CD14-positive monocyte (primary cell): ENCODE data around the gene PLA2G1B. TPM values are rescaled to one million over a fixed set of nuclear protein-coding genes. Genes with fewer than 3 reads are reported as not detected.

Source experiments
- DNase-seq, 3 donors: peaks; one replicate each; pipeline ENCODE4 v3.0.0-alpha.2; 2011 to 2022
- H2AFZ ChIP-seq: 2 replicates; pipeline ENCODE4 v1.6.0; 2012; ENCODE audit warnings: mild to moderate bottlenecking, low read depth, low read length, inconsistent platforms; ENCODE audit not compliant: insufficient read depth, poor library complexity, severe bottlenecking
- H3K27ac ChIP-seq, 2 donors: 1 replicate in 1 of 2; 2 replicates in 1 of 2; pipeline ENCODE4 v1.5.1; 2012 to 2013; ENCODE audit warnings: low read length in 2 of 2, control low read depth in 1 of 2, inconsistent platforms in 1 of 2, low read depth in 1 of 2, mild to moderate bottlenecking in 1 of 2
- H3K27me3 ChIP-seq, 2 donors: one replicate each; pipeline versions ENCODE4 v1.6.0 to v1.6.1; 2011 to 2013; ENCODE audit warnings: low read length in 2 of 2; ENCODE audit not compliant: control insufficient read depth in 2 of 2, insufficient read depth in 2 of 2
- H3K36me3 ChIP-seq, 2 donors: replicated peaks in 1 of 2; 1 replicate in 1 of 2; 2 replicates in 1 of 2; pipeline versions ENCODE4 v1.5.1 to v1.6.1; 2012 to 2013; ENCODE audit warnings: low read length in 2 of 2, control low read depth in 1 of 2, inconsistent platforms in 1 of 2, mild to moderate bottlenecking in 1 of 2; ENCODE audit not compliant: insufficient read depth in 2 of 2, control insufficient read depth in 1 of 2
- H3K4me1 ChIP-seq, 2 donors: 1 replicate in 1 of 2; 2 replicates in 1 of 2; pipeline versions ENCODE4 v1.5.1 to v1.6.1; 2012 to 2013; ENCODE audit warnings: low read length in 2 of 2, control low read depth in 1 of 2, inconsistent platforms in 1 of 2, mild to moderate bottlenecking in 1 of 2, moderate library complexity in 1 of 2; ENCODE audit not compliant: insufficient read depth in 2 of 2, control insufficient read depth in 1 of 2
- H3K4me2 ChIP-seq: replicated peaks from 2 replicates; pipeline ENCODE3; 2012; ENCODE audit warnings: low read length, moderate library complexity, mild to moderate bottlenecking; ENCODE audit not compliant: poor library complexity, severe bottlenecking; ENCODE audit errors: extremely low read depth
- H3K4me3 ChIP-seq, 3 experiments: fragments of 200-600 bp in 1 of 3; sonication (generic) in 1 of 3; replicated peaks in 1 of 3; 1 replicate in 2 of 3; 2 replicates in 1 of 3; pipeline ENCODE4 v1.5.1; 2011 to 2013; ENCODE audit warnings: low read length in 3 of 3, mild to moderate bottlenecking in 3 of 3, control low read depth in 2 of 3, low read depth in 2 of 3, inconsistent platforms in 1 of 3, moderate library complexity in 1 of 3
- H3K79me2 ChIP-seq: 2 replicates; pipeline ENCODE4 v1.6.0; 2012; ENCODE audit warnings: mild to moderate bottlenecking, control low read depth, inconsistent platforms, low read length, moderate library complexity; ENCODE audit not compliant: insufficient read depth
- H3K9ac ChIP-seq: 2 replicates; pipeline ENCODE4 v1.6.0; 2017; ENCODE audit warnings: low read length, mild to moderate bottlenecking; ENCODE audit not compliant: insufficient read depth, poor library complexity, severe bottlenecking
- H3K9me3 ChIP-seq, 2 donors: replicated peaks in 1 of 2; 1 replicate in 1 of 2; 2 replicates in 1 of 2; pipeline versions ENCODE4 v1.5.1 to v1.6.1; 2012 to 2013; ENCODE audit warnings: low read length in 2 of 2, control low read depth in 1 of 2; ENCODE audit not compliant: control insufficient read depth in 1 of 2, insufficient read depth in 1 of 2
- H4K20me1 ChIP-seq: 2 replicates; pipeline ENCODE4 v1.6.0; 2012; ENCODE audit warnings: mild to moderate bottlenecking, low read length, control low read depth, moderate library complexity; ENCODE audit not compliant: insufficient read depth
- H3K27ac Mint-ChIP-seq, 7 donors: one replicate each; pipeline ENCODE4 v1.8.0; 2020; ENCODE audit warnings: mild to moderate bottlenecking in 7 of 7, mixed read lengths in 7 of 7, moderate library complexity in 6 of 7, inconsistent platforms in 2 of 7
- H3K27me3 Mint-ChIP-seq, 3 donors: one replicate each; pipeline ENCODE4 v1.8.0; 2021 to 2022; ENCODE audit warnings: low read depth in 3 of 3, mild to moderate bottlenecking in 3 of 3, mixed read lengths in 3 of 3, moderate library complexity in 3 of 3, inconsistent platforms in 1 of 3
- H3K36me3 Mint-ChIP-seq, 2 donors: one replicate each; pipeline ENCODE4 v1.8.0; 2020; ENCODE audit warnings: mixed read lengths in 2 of 2, inconsistent platforms in 1 of 2, mild to moderate bottlenecking in 1 of 2
- H3K4me1 Mint-ChIP-seq: one replicate; pipeline ENCODE4 v1.8.0; 2020; ENCODE audit warnings: mild to moderate bottlenecking, mixed read lengths
- H3K4me3 Mint-ChIP-seq, 2 donors: one replicate each; pipeline ENCODE4 v1.8.0; 2020; ENCODE audit warnings: mild to moderate bottlenecking in 2 of 2, mixed read lengths in 2 of 2, moderate library complexity in 1 of 2
- H3K9me3 Mint-ChIP-seq, 7 donors: one replicate each; pipeline ENCODE4 v1.8.0; 2020 to 2022; ENCODE audit warnings: mixed read lengths in 7 of 7, mild to moderate bottlenecking in 6 of 7, moderate library complexity in 6 of 7, inconsistent platforms in 2 of 7
- WGBS: methylation state at CpG from one replicate; pipeline ENCODE4 v1.1.5; 2013; ENCODE audit warnings: missing lambda C conversion rate; ENCODE audit not compliant: insufficient coverage; 5-methylcytosine and 5-hydroxymethylcytosine counted together
- intact Hi-C, 2 donors: fragments of 100-400 bp; cut with micrococcal nuclease; formaldehyde crosslinking; loops; one replicate each; pipeline versions ENCODE4 v1.15.0 to v1.15.1; 2023
- polyA plus RNA-seq, 3 donors: library from polyadenylated mRNA; depleted of rRNA in 1 of 3; unstranded in 2 of 3; stranded (reverse) in 1 of 3; fragments of 300-500 nt in 2 of 3; fragments of >200 nt in 1 of 3; fragmentation: Illumina TruSeq in 2 of 3; gene quantifications; 1 replicate in 2 of 3; 2 replicates in 1 of 3; pipeline ENCODE4 v1.2.3, GENCODE V29; 2012 to 2021
- TF ChIP-seq, protein P1 (sequence below): fragments of 200-600 bp; IDR thresholded peaks from one replicate; pipeline ENCODE4 v1.8.0; 2022; ENCODE audit warnings: antibody characterized with exemption, mild to moderate bottlenecking

The PLA2G1B gene
- polyA plus RNA-seq, 3 donors, result not detected

DNA sequence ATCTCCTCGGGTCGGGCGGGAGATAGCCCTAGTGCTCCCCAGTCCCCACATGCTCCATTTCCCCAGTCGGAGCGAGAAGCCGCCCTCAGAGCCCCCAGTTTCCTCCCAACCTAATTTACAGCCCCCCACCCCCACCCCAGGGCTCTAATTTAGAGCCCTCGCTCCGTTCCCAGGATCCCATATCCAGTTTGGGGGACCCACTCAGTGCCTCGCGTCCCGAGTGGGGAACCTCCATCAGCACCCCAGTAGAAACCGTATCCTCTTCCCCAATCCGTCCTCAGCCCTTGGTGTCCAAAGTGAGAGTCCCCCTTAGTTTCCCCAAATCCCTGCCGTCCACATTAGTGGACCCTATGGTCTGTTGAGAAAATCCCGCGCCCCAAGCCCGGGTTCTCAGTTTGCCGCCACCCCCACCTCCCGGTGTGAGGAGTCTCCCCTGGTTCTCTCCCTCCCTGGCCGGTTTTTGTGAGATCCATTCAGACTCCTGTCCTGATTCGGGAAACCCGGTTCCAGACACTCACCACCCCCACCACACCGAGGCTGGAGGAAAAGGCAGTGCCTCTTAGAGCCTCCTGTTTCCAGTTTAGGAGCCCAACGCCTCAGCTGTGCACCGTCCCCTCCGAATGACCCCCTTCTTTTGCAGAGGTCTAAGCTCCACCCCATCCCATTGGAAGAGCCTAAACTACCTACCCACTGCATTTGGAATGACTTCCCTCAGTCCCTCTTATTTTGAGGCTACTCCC lies 42.2 kb upstream of the PLA2G1B start:
- Histone ChIP-seq H3K79me2 (no peaks in the 10 kb centered on the region), H3K9ac (no peak overlapping the region), H3K36me3 (no peaks in the 10 kb centered on the region), H3K27ac (no peak overlapping the region), H2AFZ (no peak overlapping the region), H3K4me2 (no peak overlapping the region), H3K9me3 (peaks cover 0 to 26% of the 10 kb centered on the region in 2 donors), H4K20me1 (no peaks in the 10 kb centered on the region), H3K4me1 (peaks cover 0 to 4% of the 10 kb centered on the region in 2 donors), H3K4me3 (no peak overlapping the region), H3K27me3 (peaks cover 52 to 71% of the 10 kb centered on the region in 2 donors)
- TF ChIP-seq, protein P1, sequence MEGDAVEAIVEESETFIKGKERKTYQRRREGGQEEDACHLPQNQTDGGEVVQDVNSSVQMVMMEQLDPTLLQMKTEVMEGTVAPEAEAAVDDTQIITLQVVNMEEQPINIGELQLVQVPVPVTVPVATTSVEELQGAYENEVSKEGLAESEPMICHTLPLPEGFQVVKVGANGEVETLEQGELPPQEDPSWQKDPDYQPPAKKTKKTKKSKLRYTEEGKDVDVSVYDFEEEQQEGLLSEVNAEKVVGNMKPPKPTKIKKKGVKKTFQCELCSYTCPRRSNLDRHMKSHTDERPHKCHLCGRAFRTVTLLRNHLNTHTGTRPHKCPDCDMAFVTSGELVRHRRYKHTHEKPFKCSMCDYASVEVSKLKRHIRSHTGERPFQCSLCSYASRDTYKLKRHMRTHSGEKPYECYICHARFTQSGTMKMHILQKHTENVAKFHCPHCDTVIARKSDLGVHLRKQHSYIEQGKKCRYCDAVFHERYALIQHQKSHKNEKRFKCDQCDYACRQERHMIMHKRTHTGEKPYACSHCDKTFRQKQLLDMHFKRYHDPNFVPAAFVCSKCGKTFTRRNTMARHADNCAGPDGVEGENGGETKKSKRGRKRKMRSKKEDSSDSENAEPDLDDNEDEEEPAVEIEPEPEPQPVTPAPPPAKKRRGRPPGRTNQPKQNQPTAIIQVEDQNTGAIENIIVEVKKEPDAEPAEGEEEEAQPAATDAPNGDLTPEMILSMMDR, result no peak
- intact Hi-C loops, result no loop called here
- H3K4me1 Mint-ChIP-seq, result peaks cover 7% of the 10 kb centered on the region
- DNase-seq, result no peak
- peak overlapping the region; percentile 52 to 75 for H3K4me3 Mint-ChIP-seq
- H3K36me3 Mint-ChIP-seq, result peaks cover 4 to 7% of the 10 kb centered on the region in 2 donors
- peak overlapping the region in 1 of 7 donors; percentile 38 for H3K27ac Mint-ChIP-seq
- H3K27me3 Mint-ChIP-seq, result peaks cover 68 to 89% (median 82%) of the 10 kb centered on the region in 3 donors
- WGBS, result 2% methylated on average over 19 of the region's 26 CpGs
- peaks cover 0 to 16% (median 9%) of the 10 kb centered on the region in 7 donors for H3K9me3 Mint-ChIP-seq

DNA sequence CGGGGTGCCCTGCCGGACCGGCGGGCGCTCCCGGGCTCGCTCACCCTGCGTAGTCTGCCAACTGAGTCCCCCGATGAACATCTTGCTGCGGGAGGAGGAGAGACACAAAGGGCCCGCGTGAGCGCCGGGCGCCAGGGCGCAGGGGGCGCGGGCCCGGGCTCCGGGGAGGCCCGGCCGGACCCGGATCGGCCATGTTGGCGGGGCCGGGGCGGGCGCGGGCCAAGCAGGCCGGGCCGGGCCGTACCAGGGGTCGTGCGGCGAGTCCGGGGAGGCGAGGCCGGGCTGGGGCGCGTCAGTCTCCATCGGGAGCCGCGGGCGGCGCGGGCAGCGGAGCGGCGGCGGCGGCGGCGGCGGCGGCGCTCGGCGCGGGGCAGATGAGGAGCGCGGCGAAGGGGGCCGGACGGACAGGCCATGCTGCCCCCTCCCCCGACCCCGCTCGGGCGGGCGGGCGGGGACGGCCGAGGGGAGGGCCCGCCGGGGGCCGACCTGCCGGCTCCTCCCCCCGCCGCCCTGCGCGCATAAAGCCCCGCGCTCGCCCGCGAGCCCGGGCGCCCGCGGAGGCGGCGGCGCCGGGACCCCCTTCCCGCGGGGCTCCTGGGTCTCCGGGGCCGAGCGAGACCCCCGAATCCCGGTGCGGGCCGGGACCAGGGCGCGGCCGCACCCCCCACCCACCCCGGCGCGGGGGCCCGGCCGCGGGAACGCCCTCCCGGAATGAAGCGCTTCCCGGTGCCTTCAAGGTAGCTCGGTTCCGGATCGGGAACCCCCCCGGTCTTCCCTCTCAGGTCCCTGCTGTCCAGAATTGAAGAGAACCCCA lies 41.4 kb upstream of the PLA2G1B start, which contains the start of gene MSI1:
TSS of gene MSI1 (minus strand) at position 376 of the 814 bp plus-strand sequence. CDS start at position 303, 73 bp downstream.
- no peak within 1 kb of the TSS for H2AFZ ChIP-seq
- H4K20me1 ChIP-seq, result no peaks in the 10 kb centered on the region
- H3K27ac ChIP-seq, result no peak within 1 kb of the TSS
- H3K9ac ChIP-seq, result no peak within 1 kb of the TSS
- WGBS, result under 1% methylated on average over 119 of the region's 119 CpGs
- H3K4me1 ChIP-seq, result peaks cover 0 to 4% of the 10 kb centered on the region in 2 donors
- Mint-ChIP-seq H3K4me3 (peak within 1 kb of the TSS; percentile 52 to 75), H3K36me3 (peaks cover 4 to 7% of the 10 kb centered on the region in 2 donors), H3K27me3 (peaks cover 71 to 89% (median 77%) of the 10 kb centered on the region in 3 donors), H3K27ac (peak within 1 kb of the TSS in 1 of 7 donors; percentile 38), H3K9me3 (peaks cover 0 to 16% (median 9%) of the 10 kb centered on the region in 7 donors), H3K4me1 (peaks cover 7% of the 10 kb centered on the region)
- peaks cover 52 to 73% of the 10 kb centered on the region in 2 donors for H3K27me3 ChIP-seq
- no peak within 1 kb of the TSS for H3K4me3 ChIP-seq
- H3K79me2 ChIP-seq, result no peaks in the 10 kb centered on the region
- no peaks in the 10 kb centered on the region for H3K36me3 ChIP-seq
- intact Hi-C loops, result no loop called here
- TF ChIP-seq, protein P1, result no peak
- peaks cover 0 to 26% of the 10 kb centered on the region in 2 donors for H3K9me3 ChIP-seq
- H3K4me2 ChIP-seq, result peak within 1 kb of the TSS; percentile 4
- DNase-seq, result no peak
